Fibroblast of villous mesenchyme (primary cell): ENCODE data around the gene GNAT3. TPM values are rescaled to one million over a fixed set of nuclear protein-coding genes. Genes with fewer than 3 reads are reported as not detected.

ENCODE experiments used
- DNase-seq: peaks from one replicate; pipeline ENCODE4 v3.0.0-alpha.2; 2010; ENCODE audit warnings: low read depth
- H3K4me3 ChIP-seq: 2 replicates; pipeline ENCODE4 v1.5.1; 2011; ENCODE audit warnings: low read depth, mild to moderate bottlenecking, low read length
- total RNA-seq: library from RNA; depleted of rRNA; stranded (reverse); fragments of >200 nt; gene quantifications from 2 replicates; pipeline ENCODE4 v1.2.3, GENCODE V29; 2012
- TF ChIP-seq, protein P1 (sequence below): IDR thresholded peaks from 2 replicates; pipeline ENCODE4 v1.5.1; 2012; ENCODE audit warnings: low read depth, mild to moderate bottlenecking, low read length; ENCODE audit not compliant: insufficient read depth

The GNAT3 gene
- total RNA-seq, 1 donor = not detected

DNA sequence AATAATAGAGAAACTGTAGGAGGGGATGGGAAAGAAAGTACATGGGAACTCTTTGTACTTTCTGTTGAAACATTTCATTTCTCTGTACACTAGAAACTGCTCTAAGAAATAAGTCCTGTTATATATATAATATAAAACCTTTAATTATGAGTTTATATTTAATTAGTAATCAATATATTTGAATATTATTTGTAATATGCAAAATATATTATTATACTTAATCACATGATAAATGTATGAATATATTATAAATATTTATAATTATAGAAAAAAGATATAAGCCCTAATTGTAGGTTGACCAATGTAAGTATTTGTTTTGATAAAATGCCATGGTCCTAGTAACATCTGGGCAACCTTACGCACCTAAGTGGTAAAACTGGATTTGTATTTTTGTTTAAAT, 51.0 kb downstream of the GNAT3 start:
- no peak overlapping the region for H3K4me3 ChIP-seq

DNA sequence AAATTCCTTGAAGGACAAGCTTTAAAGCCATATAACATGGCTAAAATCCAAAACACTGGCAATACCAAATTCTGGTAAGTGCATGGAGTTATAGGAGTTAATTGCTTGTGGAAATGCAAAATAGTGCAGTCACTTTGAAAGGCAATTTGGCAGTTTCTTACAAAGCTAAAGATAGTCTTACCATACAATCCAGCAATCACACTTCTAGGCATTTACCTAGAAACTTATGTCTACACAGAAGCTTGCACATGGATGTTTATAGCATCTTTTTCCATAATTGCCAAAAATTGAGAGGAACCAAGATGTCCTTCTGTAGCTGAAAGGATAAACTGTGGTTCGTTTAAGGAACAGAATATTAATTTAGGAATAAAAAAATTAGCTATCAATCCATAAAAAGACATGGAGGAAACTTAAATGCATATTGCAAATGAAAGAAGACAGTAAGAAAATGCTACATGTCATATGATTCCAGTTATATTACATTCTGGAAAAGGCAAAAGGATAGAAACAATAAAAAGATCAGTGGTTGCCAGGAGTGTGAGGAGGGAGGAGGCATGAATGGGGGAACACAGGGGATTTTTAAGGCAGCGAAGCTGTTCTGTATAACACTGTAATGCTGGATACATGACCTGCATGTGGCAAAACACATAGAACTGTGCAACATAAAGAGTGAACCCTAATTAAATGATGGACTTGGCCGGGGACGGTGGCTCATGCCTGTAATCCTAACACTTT, 51.9 kb downstream of the GNAT3 start:
- no peak overlapping the region for H3K4me3 ChIP-seq
- TF ChIP-seq, protein P1, sequence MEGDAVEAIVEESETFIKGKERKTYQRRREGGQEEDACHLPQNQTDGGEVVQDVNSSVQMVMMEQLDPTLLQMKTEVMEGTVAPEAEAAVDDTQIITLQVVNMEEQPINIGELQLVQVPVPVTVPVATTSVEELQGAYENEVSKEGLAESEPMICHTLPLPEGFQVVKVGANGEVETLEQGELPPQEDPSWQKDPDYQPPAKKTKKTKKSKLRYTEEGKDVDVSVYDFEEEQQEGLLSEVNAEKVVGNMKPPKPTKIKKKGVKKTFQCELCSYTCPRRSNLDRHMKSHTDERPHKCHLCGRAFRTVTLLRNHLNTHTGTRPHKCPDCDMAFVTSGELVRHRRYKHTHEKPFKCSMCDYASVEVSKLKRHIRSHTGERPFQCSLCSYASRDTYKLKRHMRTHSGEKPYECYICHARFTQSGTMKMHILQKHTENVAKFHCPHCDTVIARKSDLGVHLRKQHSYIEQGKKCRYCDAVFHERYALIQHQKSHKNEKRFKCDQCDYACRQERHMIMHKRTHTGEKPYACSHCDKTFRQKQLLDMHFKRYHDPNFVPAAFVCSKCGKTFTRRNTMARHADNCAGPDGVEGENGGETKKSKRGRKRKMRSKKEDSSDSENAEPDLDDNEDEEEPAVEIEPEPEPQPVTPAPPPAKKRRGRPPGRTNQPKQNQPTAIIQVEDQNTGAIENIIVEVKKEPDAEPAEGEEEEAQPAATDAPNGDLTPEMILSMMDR = no peak
- no peak for DNase-seq

More for the DNA sequence above, 51.0 kb downstream of the GNAT3 start:
- DNase-seq = no peak
- TF ChIP-seq, protein P1 = no peak

DNA sequence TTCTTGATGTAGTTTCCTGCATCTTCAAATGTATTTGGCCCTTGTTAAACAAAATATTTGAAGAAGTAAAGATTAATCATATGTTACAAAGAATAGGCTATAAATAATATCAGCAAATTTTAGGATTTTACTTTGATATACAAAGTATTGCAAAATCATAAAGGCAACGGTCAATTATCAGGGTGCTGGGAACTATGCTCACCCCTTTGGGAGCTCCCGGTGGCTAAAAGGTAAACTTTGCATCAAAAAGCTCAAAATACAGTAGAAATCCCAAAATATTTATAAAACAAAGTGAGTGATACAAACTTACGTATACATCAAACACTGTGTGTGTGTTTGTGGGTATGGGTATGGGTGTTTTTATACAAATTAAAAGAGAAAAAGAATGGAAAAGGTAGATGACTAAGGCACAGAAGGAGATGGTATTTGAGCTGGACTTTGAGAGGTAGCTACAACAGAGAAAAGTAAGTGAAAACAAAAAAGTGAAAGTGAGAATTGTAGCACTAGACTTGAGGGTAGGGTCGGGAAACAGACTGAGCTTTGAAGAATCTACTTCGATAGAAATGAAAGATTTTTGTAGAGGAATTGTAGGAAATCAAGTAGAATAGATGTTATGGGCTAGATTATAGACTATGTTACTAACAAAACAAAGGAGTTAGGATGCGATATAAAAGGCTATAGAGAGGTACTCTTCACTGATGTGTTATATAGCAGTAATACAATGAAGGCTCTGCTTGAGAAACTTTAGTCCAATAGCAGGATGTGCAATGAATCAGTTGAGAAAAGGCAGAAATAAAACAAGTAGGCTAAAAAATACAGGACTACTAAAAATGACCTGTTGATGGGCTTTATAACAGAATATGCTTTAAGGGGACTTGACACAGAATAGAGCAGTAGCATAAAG, 52.8 kb downstream of the GNAT3 start:
- H3K4me3 ChIP-seq = no peak overlapping the region

DNA sequence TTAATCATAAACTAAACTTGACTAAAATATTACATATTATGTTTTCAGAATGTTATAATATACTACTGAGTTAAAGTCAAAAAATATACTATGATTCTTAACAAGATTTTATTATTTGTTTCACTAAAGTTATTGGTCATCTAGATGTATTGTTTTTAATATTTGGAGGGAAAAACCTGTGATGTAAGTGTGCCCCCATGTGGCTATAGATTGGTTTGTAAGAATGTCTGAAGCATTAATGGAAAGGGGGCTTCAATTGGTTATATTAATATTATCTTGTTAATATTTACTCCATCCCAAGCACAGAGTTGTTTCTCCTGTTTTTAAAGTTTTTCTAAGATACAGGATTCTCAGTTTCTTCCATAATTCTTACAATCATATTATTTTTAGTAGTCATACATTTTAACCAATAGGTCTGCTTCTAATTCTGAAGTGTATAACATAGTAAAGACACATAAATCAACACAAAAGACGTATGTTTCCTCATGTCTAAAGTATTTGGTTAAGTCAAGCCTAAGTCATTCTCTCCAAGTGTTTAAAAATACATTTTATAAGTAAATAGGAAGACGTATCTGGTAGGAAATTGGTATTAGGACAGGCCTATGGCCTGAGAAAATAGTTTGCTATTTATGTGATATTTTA, 58.0 kb downstream of the GNAT3 start:
- DNase-seq = peak; percentile 46
- H3K4me3 ChIP-seq = no peak overlapping the region
- TF ChIP-seq, protein P1 = peak; percentile 60

More for the DNA sequence above, 52.8 kb downstream of the GNAT3 start:
- DNase-seq = no peak
- TF ChIP-seq, protein P1 = no peak

DNA sequence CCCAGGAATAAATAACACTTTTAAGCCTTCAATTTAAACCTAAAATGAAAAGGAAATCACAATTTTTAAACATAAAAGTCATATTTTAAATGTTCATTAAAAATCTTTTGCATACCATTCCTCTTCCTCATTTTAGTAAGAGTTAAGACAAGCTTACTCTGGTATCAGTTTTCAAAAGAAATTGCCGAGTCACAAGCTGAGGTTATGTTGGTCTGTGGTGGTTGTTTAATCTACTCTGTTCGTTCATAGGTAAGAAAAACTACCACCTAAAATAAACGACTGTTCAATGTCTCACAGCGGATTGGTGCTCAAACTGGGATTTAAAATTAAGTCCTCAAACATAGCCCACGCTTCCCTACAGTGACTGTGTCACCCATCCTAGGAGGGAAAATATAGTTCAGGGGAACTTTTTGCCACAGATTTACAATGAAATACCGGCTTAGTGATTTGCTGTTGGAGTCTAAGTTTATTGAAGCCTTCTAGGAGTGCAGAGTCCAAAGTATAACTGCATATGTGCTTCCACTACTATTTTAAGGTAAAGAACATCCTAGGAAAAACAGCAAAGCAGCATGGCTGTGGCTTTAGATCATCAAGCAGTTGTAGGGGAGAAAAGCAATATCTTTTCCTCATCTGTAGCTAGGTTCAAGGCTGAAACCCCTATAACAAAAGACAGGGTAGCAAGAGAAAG, 61.1 kb downstream of the GNAT3 start:
- DNase-seq = peak; percentile 47
- no peak overlapping the region for H3K4me3 ChIP-seq
- TF ChIP-seq, protein P1 = no peak

DNA sequence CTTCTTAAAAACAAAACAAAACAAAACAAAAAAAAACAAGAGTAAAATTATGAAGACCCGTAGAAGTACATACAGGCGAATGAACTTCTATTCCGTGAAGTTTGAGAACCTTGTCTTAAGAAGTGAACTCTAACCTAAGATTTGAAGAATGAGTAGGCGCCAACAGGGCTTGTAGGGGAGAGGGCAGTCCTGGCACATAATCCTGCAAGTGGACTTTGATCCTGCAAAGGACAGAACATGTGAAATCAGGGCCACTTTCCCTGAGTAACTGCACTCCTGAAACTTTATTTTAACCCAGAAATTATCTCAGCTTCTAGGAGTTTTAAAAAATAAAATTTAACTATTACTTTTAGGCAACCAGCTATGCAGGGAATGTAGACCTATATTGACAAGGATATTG, 62.0 kb downstream of the GNAT3 start:
- no peak overlapping the region for H3K4me3 ChIP-seq
- TF ChIP-seq, protein P1 = no peak
- DNase-seq = no peak
